B cell (primary cell): Measurements from ENCODE around the gene PPARG. TPM values are rescaled to one million over a fixed set of nuclear protein-coding genes. Genes with fewer than 3 reads are reported as not detected.

Experiments
- ATAC-seq: fragments of 200-7000 bp; cut with Tn5 transposase; one replicate; pipeline ENCODE4 v1.10.0; 2021; ENCODE audit warnings: low read depth, mild to moderate bottlenecking, moderate number of reproducible peaks, moderate library complexity
- CTCF ChIA-PET: fragments of 350-600 bp; sonication (Branson Sonifier 250); formaldehyde crosslinking; loops from one replicate; lab custom pipeline; 2021; ENCODE audit warnings: antibody characterized with exemption, inconsistent platforms; lab: Charles Lee
- POLR2A ChIA-PET: fragments of 350-600 bp; sonication (Branson Sonifier 250); formaldehyde crosslinking; loops from one replicate; lab custom pipeline; 2021; ENCODE audit warnings: antibody characterized with exemption; lab: Charles Lee
- DNase-seq: peaks from one replicate; pipeline ENCODE4 v3.0.0; 2013
- H2AFZ ChIP-seq: 2 replicates; pipeline ENCODE4 v1.6.1; 2012; ENCODE audit warnings: mild to moderate bottlenecking, low read depth, low read length; ENCODE audit not compliant: insufficient read depth, poor library complexity, severe bottlenecking
- H3K27ac ChIP-seq, 2 donors: 1 replicate in 1 of 2; 2 replicates in 1 of 2; pipeline ENCODE4 v1.5.1; 2012 to 2013; ENCODE audit warnings: low read length in 2 of 2, mild to moderate bottlenecking in 2 of 2, moderate library complexity in 1 of 2
- H3K27me3 ChIP-seq, 4 experiments: fragments of 200-600 bp in 1 of 4; sonication (generic) in 1 of 4; replicated peaks in 1 of 4; 1 replicate in 2 of 4; 2 replicates in 2 of 4; pipeline versions ENCODE4 v1.6.1 to v1.7.0; 2013 to 2016; ENCODE audit warnings: low read length in 3 of 4, mild to moderate bottlenecking in 2 of 4, mixed read lengths in 1 of 4, moderate library complexity in 1 of 4; ENCODE audit not compliant: insufficient read depth in 4 of 4, control insufficient read depth in 3 of 4; ENCODE audit errors: control extremely low read depth in 1 of 4
- H3K36me3 ChIP-seq, 2 experiments: replicated peaks in 1 of 2; 1 replicate in 1 of 2; 2 replicates in 1 of 2; pipeline versions ENCODE4 v1.6.1 to v1.7.1; 2013; ENCODE audit warnings: low read length in 1 of 2; ENCODE audit not compliant: insufficient read depth in 2 of 2, control insufficient read depth in 1 of 2; ENCODE audit errors: control extremely low read depth in 1 of 2, extremely low read depth in 1 of 2
- H3K4me1 ChIP-seq, 2 donors: fragments of 200-600 bp in 1 of 2; sonication (generic) in 1 of 2; 1 replicate in 1 of 2; 2 replicates in 1 of 2; pipeline versions ENCODE4 v1.5.1 to v1.6.1; 2013 to 2017; ENCODE audit warnings: low read length in 2 of 2; ENCODE audit not compliant: control insufficient read depth in 2 of 2, insufficient read depth in 2 of 2
- H3K4me2 ChIP-seq: replicated peaks from 2 replicates; pipeline ENCODE3; 2012; ENCODE audit warnings: mild to moderate bottlenecking, low read depth, low read length; ENCODE audit not compliant: poor library complexity, severe bottlenecking
- H3K4me3 ChIP-seq, 5 experiments: fragments of 200-600 bp in 1 of 5; sonication (generic) in 1 of 5; 1 replicate in 3 of 5; 2 replicates in 2 of 5; pipeline versions ENCODE4 v1.5.1 to v1.7.0; 2011 to 2016; ENCODE audit warnings: low read length in 4 of 5, mild to moderate bottlenecking in 4 of 5, low read depth in 2 of 5, control low read depth in 1 of 5, moderate library complexity in 1 of 5; ENCODE audit not compliant: insufficient read depth in 1 of 5; ENCODE audit errors: control extremely low read depth in 1 of 5, extremely low read depth in 1 of 5
- H3K79me2 ChIP-seq: fragments of 200-600 bp; sonication (generic); one replicate; pipeline ENCODE4 v1.6.0; 2016; ENCODE audit warnings: low read length; ENCODE audit not compliant: control insufficient read depth, insufficient read depth
- H3K9ac ChIP-seq: fragments of 200-600 bp; sonication (generic); 2 replicates; pipeline ENCODE4 v1.6.1; 2017; ENCODE audit warnings: mild to moderate bottlenecking, low read length, moderate library complexity
- H3K9me3 ChIP-seq, 3 donors: one replicate each; pipeline versions ENCODE4 v1.6.1 to v1.7.1; 2013; ENCODE audit warnings: low read length in 2 of 3; ENCODE audit not compliant: control insufficient read depth in 2 of 3, insufficient read depth in 1 of 3; ENCODE audit errors: control extremely low read depth in 1 of 3
- H4K20me1 ChIP-seq: 2 replicates; pipeline ENCODE4 v1.6.0; 2012; ENCODE audit warnings: mild to moderate bottlenecking, low read length; ENCODE audit not compliant: insufficient read depth, control insufficient read depth, poor library complexity, severe bottlenecking
- H3K27ac Mint-ChIP-seq: one replicate; pipeline ENCODE4 v1.8.0; 2021; ENCODE audit warnings: mixed read lengths
- H3K27me3 Mint-ChIP-seq: one replicate; pipeline ENCODE4 v1.8.0; 2021; ENCODE audit warnings: mixed read lengths
- H3K4me1 Mint-ChIP-seq: one replicate; pipeline ENCODE4 v1.8.0; 2021; ENCODE audit warnings: mixed read lengths
- H3K4me3 Mint-ChIP-seq: one replicate; pipeline ENCODE4 v1.8.0; 2021; ENCODE audit warnings: mixed read lengths
- H3K9me3 Mint-ChIP-seq: one replicate; pipeline ENCODE4 v1.8.0; 2022; ENCODE audit warnings: mixed read lengths; ENCODE audit not compliant: insufficient read depth
- CTCF ChIP-seq: fragments of 200-600 bp; IDR thresholded peaks from one replicate; pipeline ENCODE4 v1.8.0; 2022; ENCODE audit warnings: antibody characterized with exemption, mild to moderate bottlenecking
- EZH2 ChIP-seq: IDR thresholded peaks from 2 replicates; pipeline ENCODE4 v1.6.1; 2012; ENCODE audit warnings: borderline replicate concordance, low read depth, mild to moderate bottlenecking, moderate library complexity, low read length; ENCODE audit not compliant: insufficient read depth, poor library complexity, severe bottlenecking
- WGBS: methylation state at CpG from one replicate; pipeline ENCODE4 v1.1.5; 2013; ENCODE audit warnings: missing lambda C conversion rate; ENCODE audit not compliant: insufficient coverage; 5-methylcytosine and 5-hydroxymethylcytosine counted together
- intact Hi-C: fragments of 100-400 bp; cut with micrococcal nuclease; formaldehyde crosslinking; loops from one replicate; pipeline ENCODE4 v1.10.0; 2022
- polyA plus RNA-seq: library from polyadenylated mRNA; depleted of rRNA; stranded (reverse); fragments of >200 nt; gene quantifications from 2 replicates; pipeline ENCODE4 v1.2.3, GENCODE V29; 2012
- total RNA-seq, 2 donors: library from RNA; stranded (reverse); fragments of 120-200 nt in 1 of 2; gene quantifications; 1 replicate in 1 of 2; 2 replicates in 1 of 2; pipeline versions ENCODE4 v1.2.3 to v1.2.4, GENCODE V29; 2013 to 2022

PPARG gene
- total and polyA plus RNA-seq, 2 donors (not counting 1 experiment from before 2014, with no cell fraction given), result 0.12 to 0.44 TPM

GRCh38 chr3:12342151-12342550 is 53.3 kb downstream of the PPARG start:
- ChIA-PET POLR2A (no interaction called here), CTCF (no interaction called here)
- no peak for ATAC-seq
- no peak for TF ChIP-seq CTCF
- TF ChIP-seq EZH2, result no peak
- Histone ChIP-seq H3K9ac (no peak overlapping the region), H2AFZ (no peak overlapping the region), H3K4me1 (no peaks in the 10 kb centered on the region), H3K27ac (no peak overlapping the region), H3K79me2 (no peaks in the 10 kb centered on the region), H3K9me3 (no peaks in the 10 kb centered on the region), H3K4me3 (no peak overlapping the region), H3K4me2 (no peak overlapping the region), H3K27me3 (no peaks in the 10 kb centered on the region), H3K36me3 (no peaks in the 10 kb centered on the region), H4K20me1 (no peaks in the 10 kb centered on the region)
- H3K4me3 Mint-ChIP-seq, result no peak overlapping the region
- H3K27me3 Mint-ChIP-seq, result peaks cover 10% of the 10 kb centered on the region
- no peaks in the 10 kb centered on the region for H3K4me1 Mint-ChIP-seq
- H3K9me3 Mint-ChIP-seq, result no peaks in the 10 kb centered on the region
- H3K27ac Mint-ChIP-seq, result no peak overlapping the region
- intact Hi-C loops, result no loop called here
- DNase-seq, result no peak

GRCh38 chr3:12343047-12343501 is 54.2 kb downstream of the PPARG start:
- POLR2A ChIA-PET, result no interaction called here
- peaks cover 15% of the 10 kb centered on the region for H3K27me3 Mint-ChIP-seq
- Histone ChIP-seq H3K9ac (no peak overlapping the region), H3K27me3 (no peaks in the 10 kb centered on the region), H3K79me2 (no peaks in the 10 kb centered on the region), H3K36me3 (no peaks in the 10 kb centered on the region), H3K4me3 (no peak overlapping the region), H3K4me1 (no peaks in the 10 kb centered on the region), H2AFZ (no peak overlapping the region), H3K4me2 (no peak overlapping the region), H3K27ac (no peak overlapping the region), H3K9me3 (no peaks in the 10 kb centered on the region), H4K20me1 (no peaks in the 10 kb centered on the region)
- H3K4me1 Mint-ChIP-seq, result no peaks in the 10 kb centered on the region
- CTCF ChIA-PET, result no interaction called here
- no peak for TF ChIP-seq EZH2
- no peak for TF ChIP-seq CTCF
- H3K27ac Mint-ChIP-seq, result no peak overlapping the region
- DNase-seq, result no peak
- intact Hi-C loops, result no loop called here
- WGBS, result 79% methylated on average over 2 of the region's 3 CpGs
- H3K9me3 Mint-ChIP-seq, result no peaks in the 10 kb centered on the region
- no peak overlapping the region for H3K4me3 Mint-ChIP-seq
- ATAC-seq, result no peak
